Liver (tissue), 9 donors: ENCODE results near the gene ABLIM1. TPM values are rescaled to one million over a fixed set of nuclear protein-coding genes. Genes with fewer than 3 reads are reported as not detected.

Experiments
- DNase-seq: peaks from one replicate; pipeline ENCODE4 v3.0.0-alpha.2; 2017; ENCODE audit warnings: low spot score
- H3K27ac ChIP-seq, 2 donors: one replicate each; pipeline ENCODE4 v1.7.0; 2013; ENCODE audit warnings: inconsistent platforms in 2 of 2, low read length in 2 of 2, control low read depth in 1 of 2, low read depth in 1 of 2, mild to moderate bottlenecking in 1 of 2
- H3K27me3 ChIP-seq, 4 donors: one replicate each; pipeline versions ENCODE4 v1.6.1 to v1.7.0; 2013; ENCODE audit warnings: low read length in 3 of 4, inconsistent platforms in 1 of 4, mild to moderate bottlenecking in 1 of 4, moderate library complexity in 1 of 4; ENCODE audit not compliant: control insufficient read depth in 4 of 4, insufficient read depth in 4 of 4
- H3K36me3 ChIP-seq, 4 donors: one replicate each; pipeline versions ENCODE4 v1.6.1 to v1.7.0; 2013; ENCODE audit warnings: low read length in 3 of 4, mild to moderate bottlenecking in 3 of 4, low read depth in 1 of 4, moderate library complexity in 1 of 4; ENCODE audit not compliant: control insufficient read depth in 4 of 4, insufficient read depth in 3 of 4
- H3K4me1 ChIP-seq, 4 donors: one replicate each; pipeline versions ENCODE4 v1.6.1 to v1.7.0; 2013; ENCODE audit warnings: low read length in 3 of 4, mild to moderate bottlenecking in 3 of 4, moderate library complexity in 1 of 4; ENCODE audit not compliant: control insufficient read depth in 4 of 4, insufficient read depth in 4 of 4
- H3K4me3 ChIP-seq, 3 donors: one replicate each; pipeline versions ENCODE4 v1.6.1 to v1.7.0; 2013; ENCODE audit warnings: low read length in 3 of 3, control low read depth in 1 of 3, low read depth in 1 of 3, mild to moderate bottlenecking in 1 of 3
- H3K9ac ChIP-seq, 2 donors: one replicate each; pipeline ENCODE4 v1.7.0; 2013; ENCODE audit warnings: low read length in 2 of 2, mild to moderate bottlenecking in 2 of 2, moderate library complexity in 2 of 2, control low read depth in 1 of 2, low read depth in 1 of 2
- H3K9me3 ChIP-seq, 4 donors: one replicate each; pipeline versions ENCODE4 v1.6.1 to v1.7.0; 2013; ENCODE audit warnings: low read length in 3 of 4; ENCODE audit not compliant: control insufficient read depth in 4 of 4
- EGR1 ChIP-seq, 2 donors: IDR thresholded peaks; 2 replicates each; pipeline ENCODE4 v1.6.1; 2016 to 2018; ENCODE audit warnings: antibody characterized with exemption in 2 of 2, low read depth in 2 of 2
- FOXA1 ChIP-seq: IDR thresholded peaks from 2 replicates; pipeline ENCODE4 v1.6.1; 2016; ENCODE audit warnings: antibody characterized with exemption
- FOXA2 ChIP-seq: IDR thresholded peaks from 2 replicates; pipeline ENCODE4 v1.6.1; 2016; ENCODE audit warnings: antibody characterized with exemption
- HNF4A ChIP-seq, 2 donors: conservative IDR thresholded peaks; 2 replicates each; pipeline ENCODE4 v1.6.1; 2016; ENCODE audit warnings: antibody characterized with exemption in 2 of 2, mild to moderate bottlenecking in 2 of 2
- JUND ChIP-seq, 2 donors: IDR thresholded peaks; 2 replicates each; pipeline ENCODE4 v1.6.1; 2016; ENCODE audit warnings: antibody characterized with exemption in 2 of 2
- NR2F2 ChIP-seq: IDR thresholded peaks from 2 replicates; pipeline ENCODE4 v1.6.1; 2016; ENCODE audit warnings: antibody characterized with exemption
- RXRA ChIP-seq, 2 donors: IDR thresholded peaks; 2 replicates each; pipeline ENCODE4 v1.6.1; 2017 to 2018; ENCODE audit warnings: antibody characterized with exemption in 2 of 2, mild to moderate bottlenecking in 1 of 2
- SP1 ChIP-seq: IDR thresholded peaks from 2 replicates; pipeline ENCODE4 v1.6.1; 2018; ENCODE audit warnings: antibody characterized with exemption, mild to moderate bottlenecking
- TAF1 ChIP-seq: conservative IDR thresholded peaks from 2 replicates; pipeline ENCODE4 v1.6.1; 2016; ENCODE audit warnings: antibody characterized with exemption, mild to moderate bottlenecking
- YY1 ChIP-seq: IDR thresholded peaks from 2 replicates; pipeline ENCODE4 v1.6.1; 2016; ENCODE audit warnings: antibody characterized with exemption, mild to moderate bottlenecking
- WGBS: extraction: QIAGEN DNeasy Blood & Tissue Kit; methylation state at CpG from one replicate; pipeline ENCODE4 v1.1.7; 2013; 5-methylcytosine and 5-hydroxymethylcytosine counted together
- polyA plus RNA-seq, 2 donors: library from polyadenylated mRNA; stranded (reverse) in 1 of 2; unstranded in 1 of 2; fragments of 200-250 nt in 1 of 2; fragments of >200 nt in 1 of 2; fragmentation: Nextera tagmentation in 1 of 2; extraction: Ambion mirVana in 1 of 2; gene quantifications; one replicate each; pipeline versions ENCODE4 v1.2.1 to v1.2.3, GENCODE V29; 2013 to 2015
- total RNA-seq, 2 donors: library from RNA; depleted of rRNA; stranded (reverse); fragments of >200 nt; gene quantifications; one replicate each; pipeline ENCODE4 v1.2.3, GENCODE V29; 2014
- TF ChIP-seq, protein P1 (sequence below): fragments of 150-350 bp; IDR thresholded peaks from 2 replicates; pipeline ENCODE4 v1.5.1; 2017; ENCODE audit warnings: improper control_type of control experiment, low read depth, low read length; ENCODE audit not compliant: missing input control
- TF ChIP-seq, protein P2 (sequence below): IDR thresholded peaks from 2 replicates; pipeline ENCODE4 v1.6.1; 2016; ENCODE audit warnings: antibody characterized with exemption
- TF ChIP-seq, protein P3 (sequence below): IDR thresholded peaks from 2 replicates; pipeline ENCODE4 v1.6.1; 2016; ENCODE audit warnings: antibody characterized with exemption
- donor health status: healthy.
- donor health status: healthy.
- donor health status: healthy.
- donor health status: healthy.
- donor health status: healthy.

The ABLIM1 gene
- total and polyA plus RNA-seq, 4 donors: 10.9 to 31.3 (median 13.1) TPM

DNA sequence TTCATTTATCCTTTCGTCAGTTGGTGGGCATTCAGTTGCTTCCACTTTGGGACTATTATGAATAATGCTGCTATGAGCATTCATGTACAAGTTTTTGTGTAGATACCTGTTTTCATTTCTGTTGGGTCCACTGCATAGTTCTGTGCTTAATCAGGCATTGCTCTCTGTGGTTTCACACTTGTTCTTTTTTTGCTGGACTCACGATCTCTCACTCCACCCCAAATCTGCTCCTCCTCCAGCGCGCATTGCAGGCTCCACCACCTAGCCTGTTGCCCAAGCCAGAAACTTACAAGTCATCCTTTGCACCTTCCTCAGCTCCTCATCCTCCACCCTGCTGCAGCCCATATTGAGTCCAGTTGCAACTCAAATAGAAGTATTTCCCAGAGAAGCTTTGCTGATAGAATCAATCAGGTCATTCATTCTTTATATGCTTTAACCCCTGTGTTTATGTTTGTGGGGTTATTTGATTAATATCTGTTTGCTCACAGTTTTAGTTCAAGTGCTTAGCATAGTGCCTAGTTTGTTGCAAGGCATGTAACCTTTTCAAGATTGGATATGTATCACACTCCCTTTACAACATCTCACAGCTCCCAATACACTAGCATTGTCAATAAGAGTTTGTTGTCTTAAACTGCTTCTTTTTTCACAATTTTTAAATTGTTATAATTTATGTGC lies 237.1 kb downstream of the ABLIM1 start:
- no peak overlapping the region for H3K27ac ChIP-seq
- no peaks in the 10 kb centered on the region for H3K9me3 ChIP-seq
- H3K36me3 ChIP-seq: no peaks in the 10 kb centered on the region
- WGBS: 87% methylated on average over 4 of the region's 4 CpGs
- H3K4me1 ChIP-seq: no peaks in the 10 kb centered on the region
- no peak overlapping the region for H3K9ac ChIP-seq
- peaks cover 0 to 4% (median 0%) of the 10 kb centered on the region in 4 donors for H3K27me3 ChIP-seq
- DNase-seq: no peak
- TF ChIP-seq EGR1 (IDR thresholded peaks at IDR 0.05; ENCODE audit: low read depth in 2 of 2) (no peak), TAF1 (no peak), FOXA2 (no peak)
- no peak overlapping the region for H3K4me3 ChIP-seq

DNA sequence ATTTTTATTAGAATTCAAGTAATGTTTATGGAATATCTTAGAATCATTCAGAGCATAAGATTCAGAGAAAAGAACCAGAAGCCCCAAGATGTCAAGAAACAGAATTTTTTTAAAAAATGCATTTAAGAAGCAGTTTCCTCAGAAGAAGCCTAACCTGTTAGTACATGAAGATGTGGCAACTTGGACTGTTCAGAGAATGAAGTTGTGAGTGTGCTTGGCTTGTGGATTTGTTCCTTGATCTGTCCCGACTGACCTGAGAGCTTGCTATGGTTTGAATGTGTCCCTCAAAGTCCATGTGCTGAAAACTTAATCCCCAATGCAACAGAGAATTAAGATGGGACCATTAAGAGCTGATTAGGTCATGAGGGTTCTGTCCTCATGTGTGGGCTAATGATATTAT lies 240.0 kb downstream of the ABLIM1 start:
- Histone ChIP-seq H3K9me3 (no peaks in the 10 kb centered on the region), H3K27ac (no peak overlapping the region), H3K4me1 (no peaks in the 10 kb centered on the region), H3K9ac (no peak overlapping the region), H3K27me3 (peaks cover 0 to 4% (median 0%) of the 10 kb centered on the region in 4 donors), H3K36me3 (no peaks in the 10 kb centered on the region), H3K4me3 (no peak overlapping the region)
- TF ChIP-seq YY1 (no peak), JUND (IDR thresholded peaks at IDR 0.05) (no peak)
- no peak for DNase-seq
- WGBS: 81% methylated on average over 1 of the region's 1 CpG

DNA sequence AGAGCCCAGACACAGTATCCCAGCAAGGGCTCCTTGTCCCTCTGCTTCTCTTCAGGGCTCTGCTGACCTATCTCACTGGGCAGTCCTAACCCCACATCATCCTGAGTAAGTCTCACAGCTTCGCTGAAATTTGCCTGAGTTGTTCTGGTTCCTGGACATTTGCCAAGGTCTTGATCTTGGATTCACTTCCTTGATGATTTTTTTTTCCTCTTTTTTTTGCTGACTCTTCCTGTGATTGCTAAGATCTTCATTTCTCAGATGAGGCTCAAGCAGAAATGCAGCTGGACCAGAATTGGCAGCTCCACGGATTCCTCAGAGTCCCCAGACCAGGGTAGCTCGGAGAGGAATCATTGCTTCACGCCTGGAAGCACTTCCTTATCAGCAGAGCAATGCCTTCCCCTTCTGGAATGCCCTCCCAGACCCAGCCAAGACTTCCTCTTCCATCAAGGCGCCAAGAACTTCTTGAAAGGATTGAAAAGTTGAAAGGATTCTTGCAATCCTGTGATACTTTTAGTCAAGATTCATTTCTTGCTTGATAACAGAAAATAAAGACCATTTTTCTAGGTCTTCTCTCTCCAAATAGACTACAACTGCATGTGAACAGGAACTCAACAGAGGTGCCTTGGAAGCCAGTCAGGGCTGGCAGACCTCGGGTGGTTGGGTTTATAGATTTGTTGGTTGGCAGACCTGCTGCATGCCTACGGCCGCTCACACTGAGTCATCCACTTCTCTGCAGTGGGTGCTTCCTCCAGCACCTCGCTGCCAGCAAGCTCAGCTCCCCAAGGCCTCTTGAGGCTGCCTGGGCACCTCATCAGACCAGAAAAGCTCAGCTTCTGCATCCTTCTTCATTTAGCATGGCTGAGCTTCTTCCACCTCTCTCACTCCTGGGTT lies 244.9 kb downstream of the ABLIM1 start:
- DNase-seq: no peak
- 48% methylated on average over 9 of the region's 9 CpGs for WGBS
- TF ChIP-seq FOXA1: no peak
- TF ChIP-seq, protein P1, sequence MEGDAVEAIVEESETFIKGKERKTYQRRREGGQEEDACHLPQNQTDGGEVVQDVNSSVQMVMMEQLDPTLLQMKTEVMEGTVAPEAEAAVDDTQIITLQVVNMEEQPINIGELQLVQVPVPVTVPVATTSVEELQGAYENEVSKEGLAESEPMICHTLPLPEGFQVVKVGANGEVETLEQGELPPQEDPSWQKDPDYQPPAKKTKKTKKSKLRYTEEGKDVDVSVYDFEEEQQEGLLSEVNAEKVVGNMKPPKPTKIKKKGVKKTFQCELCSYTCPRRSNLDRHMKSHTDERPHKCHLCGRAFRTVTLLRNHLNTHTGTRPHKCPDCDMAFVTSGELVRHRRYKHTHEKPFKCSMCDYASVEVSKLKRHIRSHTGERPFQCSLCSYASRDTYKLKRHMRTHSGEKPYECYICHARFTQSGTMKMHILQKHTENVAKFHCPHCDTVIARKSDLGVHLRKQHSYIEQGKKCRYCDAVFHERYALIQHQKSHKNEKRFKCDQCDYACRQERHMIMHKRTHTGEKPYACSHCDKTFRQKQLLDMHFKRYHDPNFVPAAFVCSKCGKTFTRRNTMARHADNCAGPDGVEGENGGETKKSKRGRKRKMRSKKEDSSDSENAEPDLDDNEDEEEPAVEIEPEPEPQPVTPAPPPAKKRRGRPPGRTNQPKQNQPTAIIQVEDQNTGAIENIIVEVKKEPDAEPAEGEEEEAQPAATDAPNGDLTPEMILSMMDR: no peak
- no peak for TF ChIP-seq HNF4A (conservative IDR thresholded peaks at IDR 0.05)
- TF ChIP-seq, protein P2, sequence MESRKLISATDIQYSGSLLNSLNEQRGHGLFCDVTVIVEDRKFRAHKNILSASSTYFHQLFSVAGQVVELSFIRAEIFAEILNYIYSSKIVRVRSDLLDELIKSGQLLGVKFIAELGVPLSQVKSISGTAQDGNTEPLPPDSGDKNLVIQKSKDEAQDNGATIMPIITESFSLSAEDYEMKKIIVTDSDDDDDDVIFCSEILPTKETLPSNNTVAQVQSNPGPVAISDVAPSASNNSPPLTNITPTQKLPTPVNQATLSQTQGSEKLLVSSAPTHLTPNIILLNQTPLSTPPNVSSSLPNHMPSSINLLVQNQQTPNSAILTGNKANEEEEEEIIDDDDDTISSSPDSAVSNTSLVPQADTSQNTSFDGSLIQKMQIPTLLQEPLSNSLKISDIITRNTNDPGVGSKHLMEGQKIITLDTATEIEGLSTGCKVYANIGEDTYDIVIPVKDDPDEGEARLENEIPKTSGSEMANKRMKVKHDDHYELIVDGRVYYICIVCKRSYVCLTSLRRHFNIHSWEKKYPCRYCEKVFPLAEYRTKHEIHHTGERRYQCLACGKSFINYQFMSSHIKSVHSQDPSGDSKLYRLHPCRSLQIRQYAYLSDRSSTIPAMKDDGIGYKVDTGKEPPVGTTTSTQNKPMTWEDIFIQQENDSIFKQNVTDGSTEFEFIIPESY: no peak
- no peak for TF ChIP-seq SP1
- TF ChIP-seq TAF1: no peak
- no peak for TF ChIP-seq RXRA (IDR thresholded peaks at IDR 0.05)
- TF ChIP-seq, protein P3, sequence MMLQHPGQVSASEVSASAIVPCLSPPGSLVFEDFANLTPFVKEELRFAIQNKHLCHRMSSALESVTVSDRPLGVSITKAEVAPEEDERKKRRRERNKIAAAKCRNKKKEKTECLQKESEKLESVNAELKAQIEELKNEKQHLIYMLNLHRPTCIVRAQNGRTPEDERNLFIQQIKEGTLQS: no peak
- TF ChIP-seq NR2F2: peak; percentile 59
- peaks cover 0 to 4% (median under 1%) of the 10 kb centered on the region in 4 donors for H3K27me3 ChIP-seq
- no peak overlapping the region for H3K4me3 ChIP-seq
- H3K27ac ChIP-seq: peak overlapping the region in 1 of 2 donors; percentile 25
- no peaks in the 10 kb centered on the region for H3K36me3 ChIP-seq
- H3K9me3 ChIP-seq: no peaks in the 10 kb centered on the region
- no peak overlapping the region for H3K9ac ChIP-seq
- H3K4me1 ChIP-seq: no peaks in the 10 kb centered on the region
